ENCODE results near the gene TEX9. TPM values are rescaled to one million over a fixed set of nuclear protein-coding genes. Genes with fewer than 3 reads are reported as not detected.

TEX9 gene
- total RNA-seq, 1 donor: 12.7 TPM

DNA sequence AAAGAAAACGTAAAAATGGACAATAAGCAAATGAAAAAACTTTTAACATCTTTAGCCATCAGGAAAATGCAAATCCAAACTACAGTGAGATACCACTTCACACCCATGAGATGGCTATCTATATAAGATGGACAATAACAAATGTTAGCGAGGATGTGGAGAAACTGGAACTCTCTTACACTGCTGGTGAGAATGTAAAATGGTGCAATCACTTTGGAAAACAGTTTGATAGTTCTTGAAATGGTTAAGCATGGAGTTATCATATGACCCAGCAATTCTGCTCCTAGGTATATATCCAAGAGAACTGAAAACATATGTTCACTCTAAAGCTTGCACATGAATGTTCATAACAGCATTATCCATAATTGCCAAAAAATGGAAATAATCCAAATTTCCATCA is 21.3 kb upstream of the TEX9 start:
- TF ChIP-seq, protein P1, sequence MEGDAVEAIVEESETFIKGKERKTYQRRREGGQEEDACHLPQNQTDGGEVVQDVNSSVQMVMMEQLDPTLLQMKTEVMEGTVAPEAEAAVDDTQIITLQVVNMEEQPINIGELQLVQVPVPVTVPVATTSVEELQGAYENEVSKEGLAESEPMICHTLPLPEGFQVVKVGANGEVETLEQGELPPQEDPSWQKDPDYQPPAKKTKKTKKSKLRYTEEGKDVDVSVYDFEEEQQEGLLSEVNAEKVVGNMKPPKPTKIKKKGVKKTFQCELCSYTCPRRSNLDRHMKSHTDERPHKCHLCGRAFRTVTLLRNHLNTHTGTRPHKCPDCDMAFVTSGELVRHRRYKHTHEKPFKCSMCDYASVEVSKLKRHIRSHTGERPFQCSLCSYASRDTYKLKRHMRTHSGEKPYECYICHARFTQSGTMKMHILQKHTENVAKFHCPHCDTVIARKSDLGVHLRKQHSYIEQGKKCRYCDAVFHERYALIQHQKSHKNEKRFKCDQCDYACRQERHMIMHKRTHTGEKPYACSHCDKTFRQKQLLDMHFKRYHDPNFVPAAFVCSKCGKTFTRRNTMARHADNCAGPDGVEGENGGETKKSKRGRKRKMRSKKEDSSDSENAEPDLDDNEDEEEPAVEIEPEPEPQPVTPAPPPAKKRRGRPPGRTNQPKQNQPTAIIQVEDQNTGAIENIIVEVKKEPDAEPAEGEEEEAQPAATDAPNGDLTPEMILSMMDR (IDR thresholded peaks at IDR 0.05; ENCODE audit: extremely low read depth, low read depth, low read length): no peak
- Histone ChIP-seq H3K36me3 (ENCODE audit: insufficient read depth, low read length) (no peaks in the 10 kb centered on the region), H3K4me3 (ENCODE audit: insufficient read depth, low read length) (no peak overlapping the region), H3K79me2 (ENCODE audit: insufficient read depth, low read length) (no peaks in the 10 kb centered on the region), H2AFZ (ENCODE audit: low read length) (no peak overlapping the region), H3K27me3 (ENCODE audit: insufficient read depth, low read length) (no peaks in the 10 kb centered on the region), H3K4me1 (ENCODE audit: insufficient read depth, low read length) (no peaks in the 10 kb centered on the region), H3K27ac (ENCODE audit: low read depth, low read length) (no peak overlapping the region), H3K9me3 (ENCODE audit: low read depth, low read length) (peaks cover 2% of the 10 kb centered on the region), H4K20me1 (ENCODE audit: insufficient read depth, low read length) (no peaks in the 10 kb centered on the region), H3K4me2 (ENCODE audit: insufficient read depth, low read length) (no peak overlapping the region)
- no peak for DNase-seq (ENCODE audit: insufficient read length, low spot score, missing footprints)

DNA sequence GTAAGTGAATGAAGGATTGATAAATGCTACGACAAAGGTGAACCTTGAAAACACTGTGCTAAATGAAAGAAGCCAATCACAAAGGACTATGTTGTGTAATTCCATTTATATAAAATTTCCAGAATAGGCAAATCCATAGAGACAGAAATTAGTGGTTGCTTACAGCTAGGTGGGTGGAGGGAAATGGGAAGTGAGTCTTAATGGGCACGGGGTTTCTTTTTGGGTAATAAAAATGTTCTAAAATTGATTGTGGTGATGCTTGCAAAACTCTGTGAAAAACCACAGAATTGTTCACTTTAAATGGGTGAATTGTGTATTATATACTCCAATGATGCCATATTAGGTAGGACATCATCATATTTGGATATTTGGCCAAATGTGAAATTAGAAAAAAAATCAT is 20.9 kb upstream of the TEX9 start:
- no peaks in the 10 kb centered on the region for H4K20me1 ChIP-seq (ENCODE audit: insufficient read depth, low read length)
- no peak overlapping the region for H3K27ac ChIP-seq (ENCODE audit: low read depth, low read length)
- no peak overlapping the region for H3K4me3 ChIP-seq (ENCODE audit: insufficient read depth, low read length)
- no peaks in the 10 kb centered on the region for H3K27me3 ChIP-seq (ENCODE audit: insufficient read depth, low read length)
- H3K4me2 ChIP-seq (ENCODE audit: insufficient read depth, low read length): no peak overlapping the region
- DNase-seq (ENCODE audit: insufficient read length, low spot score, missing footprints): no peak
- H3K4me1 ChIP-seq (ENCODE audit: insufficient read depth, low read length): no peaks in the 10 kb centered on the region
- H2AFZ ChIP-seq (ENCODE audit: low read length): no peak overlapping the region
- no peaks in the 10 kb centered on the region for H3K36me3 ChIP-seq (ENCODE audit: insufficient read depth, low read length)
- TF ChIP-seq, protein P1 (IDR thresholded peaks at IDR 0.05; ENCODE audit: extremely low read depth, low read depth, low read length): no peak
- no peaks in the 10 kb centered on the region for H3K79me2 ChIP-seq (ENCODE audit: insufficient read depth, low read length)
- peaks cover 2% of the 10 kb centered on the region for H3K9me3 ChIP-seq (ENCODE audit: low read depth, low read length)

DNA sequence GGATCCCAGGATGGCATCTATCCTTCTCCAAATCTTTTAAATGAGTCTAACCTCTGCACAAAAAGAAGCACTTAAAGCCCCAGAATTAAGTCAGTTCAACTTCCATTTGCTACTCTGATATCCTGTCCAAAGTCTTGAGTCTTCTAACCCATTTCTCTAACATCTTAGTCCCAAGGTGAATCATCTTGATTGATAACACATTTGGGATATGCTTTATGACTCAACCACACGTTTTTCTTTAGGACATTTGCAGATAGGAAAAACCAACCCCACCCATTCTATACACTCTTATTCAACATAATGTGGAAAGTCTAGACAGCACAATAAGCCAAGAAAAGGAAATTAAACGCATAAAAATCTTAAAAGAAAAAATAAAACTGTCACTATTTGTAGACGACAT is 18.8 kb upstream of the TEX9 start:
- no peak for DNase-seq (ENCODE audit: insufficient read length, low spot score, missing footprints)
- peaks cover 2% of the 10 kb centered on the region for H3K9me3 ChIP-seq (ENCODE audit: low read depth, low read length)
- no peaks in the 10 kb centered on the region for H3K27me3 ChIP-seq (ENCODE audit: insufficient read depth, low read length)
- no peak overlapping the region for H3K4me2 ChIP-seq (ENCODE audit: insufficient read depth, low read length)
- H3K36me3 ChIP-seq (ENCODE audit: insufficient read depth, low read length): no peaks in the 10 kb centered on the region
- no peak overlapping the region for H3K4me3 ChIP-seq (ENCODE audit: insufficient read depth, low read length)
- H2AFZ ChIP-seq (ENCODE audit: low read length): no peak overlapping the region
- TF ChIP-seq, protein P1 (IDR thresholded peaks at IDR 0.05; ENCODE audit: extremely low read depth, low read depth, low read length): no peak
- no peak overlapping the region for H3K27ac ChIP-seq (ENCODE audit: low read depth, low read length)
- no peaks in the 10 kb centered on the region for H3K79me2 ChIP-seq (ENCODE audit: insufficient read depth, low read length)
- H3K4me1 ChIP-seq (ENCODE audit: insufficient read depth, low read length): no peaks in the 10 kb centered on the region
- H4K20me1 ChIP-seq (ENCODE audit: insufficient read depth, low read length): no peaks in the 10 kb centered on the region

DNA sequence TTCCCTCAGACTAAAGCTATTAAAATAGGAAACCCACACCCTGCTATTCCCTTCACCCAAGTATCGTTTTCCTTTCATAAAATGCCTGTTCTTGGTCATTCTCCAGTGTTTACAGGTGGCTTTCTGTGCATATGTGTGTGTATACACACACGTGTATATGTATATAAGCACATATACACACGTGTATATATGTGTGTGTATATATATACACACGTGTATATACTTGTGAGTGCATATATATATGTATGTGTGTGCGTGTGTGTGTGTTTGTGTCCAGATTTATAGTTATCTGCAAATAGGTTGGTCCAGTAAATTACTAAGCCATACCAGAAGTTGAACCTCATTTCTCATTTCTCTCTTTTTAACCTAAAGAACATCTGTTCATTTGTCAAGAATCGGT is 15.7 kb upstream of the TEX9 start:
- DNase-seq (ENCODE audit: insufficient read length, low spot score, missing footprints): no peak
- H3K4me2 ChIP-seq (ENCODE audit: insufficient read depth, low read length): no peak overlapping the region
- no peak overlapping the region for H3K27ac ChIP-seq (ENCODE audit: low read depth, low read length)
- H3K4me3 ChIP-seq (ENCODE audit: insufficient read depth, low read length): no peak overlapping the region
- no peaks in the 10 kb centered on the region for H3K36me3 ChIP-seq (ENCODE audit: insufficient read depth, low read length)
- H3K27me3 ChIP-seq (ENCODE audit: insufficient read depth, low read length): no peaks in the 10 kb centered on the region
- TF ChIP-seq, protein P1 (IDR thresholded peaks at IDR 0.05; ENCODE audit: extremely low read depth, low read depth, low read length): no peak
- H2AFZ ChIP-seq (ENCODE audit: low read length): no peak overlapping the region
- no peaks in the 10 kb centered on the region for H3K79me2 ChIP-seq (ENCODE audit: insufficient read depth, low read length)
- peaks cover 12% of the 10 kb centered on the region for H3K4me1 ChIP-seq (ENCODE audit: insufficient read depth, low read length)
- H3K9me3 ChIP-seq (ENCODE audit: low read depth, low read length): no peaks in the 10 kb centered on the region
- no peaks in the 10 kb centered on the region for H4K20me1 ChIP-seq (ENCODE audit: insufficient read depth, low read length)
